Panc1 (cell line): ENCODE measurements around the gene HAT1. TPM values are rescaled to one million over a fixed set of nuclear protein-coding genes. Genes with fewer than 3 reads are reported as not detected.
A peak's percentile ranks its signal among the peaks of the same experiment; 100 is the strongest.

Experiments used
- ATAC-seq: fragments of 200-7000 bp; cut with Tn5 transposase; 2 replicates; pipeline ENCODE4 v1.9.1; 2020; ENCODE audit warnings: mild to moderate bottlenecking, moderate library complexity
- BruUV-seq: library from RNA; stranded (reverse); fragments of 400-500 nt; replicated peaks from 2 replicates; lab custom pipeline; 2021; lab: Mats Ljungman, UMichigan
- CTCF ChIA-PET: fragments of 300-600 bp; sonication (Branson Sonifier 250); formaldehyde crosslinking; loops from one replicate; lab custom pipeline; 2022; ENCODE audit warnings: antibody characterized with exemption; lab: Charles Lee
- POLR2A ChIA-PET: fragments of 300-600 bp; sonication (Branson Sonifier 250); formaldehyde crosslinking; loops from one replicate; lab custom pipeline; 2022; ENCODE audit warnings: antibody characterized with exemption; lab: Charles Lee
- DNase-seq: peaks from one replicate; pipeline ENCODE4 v3.0.0-alpha.2; 2010; ENCODE audit warnings: low read depth, low spot score
- H3K27ac ChIP-seq: 2 replicates; pipeline ENCODE4 v1.5.1; 2011; ENCODE audit warnings: mild to moderate bottlenecking, low read length, inconsistent platforms
- H3K27me3 ChIP-seq: fragments of 200-500 bp; sonication (Bioruptor generic); 2 replicates; pipeline ENCODE4 v1.6.0; 2014; ENCODE audit warnings: low read length, inconsistent platforms; ENCODE audit not compliant: control insufficient read depth, insufficient read depth
- H3K36me3 ChIP-seq: fragments of 200-500 bp; sonication (Bioruptor generic); 2 replicates; pipeline ENCODE4 v1.5.1; 2014; ENCODE audit warnings: inconsistent platforms, mild to moderate bottlenecking, low read length, moderate library complexity; ENCODE audit not compliant: control insufficient read depth, insufficient read depth
- H3K4me1 ChIP-seq: 2 replicates; pipeline ENCODE4 v1.5.1; 2011; ENCODE audit warnings: inconsistent platforms, mild to moderate bottlenecking, low read length, moderate library complexity; ENCODE audit not compliant: control insufficient read depth, insufficient read depth
- H3K4me3 ChIP-seq, 2 experiments: 2 replicates each; pipeline ENCODE4 v1.5.1; 2011 to 2012; ENCODE audit warnings: low read depth in 2 of 2, low read length in 2 of 2, mild to moderate bottlenecking in 2 of 2, inconsistent platforms in 1 of 2, moderate library complexity in 1 of 2
- H3K9me3 ChIP-seq: fragments of 200-500 bp; sonication (Bioruptor generic); 2 replicates; pipeline ENCODE4 v1.5.1; 2014; ENCODE audit warnings: low read depth, mild to moderate bottlenecking, inconsistent platforms, low read length, moderate library complexity; ENCODE audit not compliant: control insufficient read depth, insufficient read depth
- POLR2AphosphoS5 ChIP-seq: IDR thresholded peaks from 2 replicates; pipeline ENCODE4 v1.6.1; 2012; ENCODE audit warnings: mild to moderate bottlenecking, low read depth, low read length, moderate library complexity
- SIN3A ChIP-seq: IDR thresholded peaks from 2 replicates; pipeline ENCODE4 v1.6.1; 2012; ENCODE audit warnings: low read depth, mild to moderate bottlenecking, low read length, moderate library complexity, borderline replicate concordance; ENCODE audit not compliant: insufficient read depth
- TCF7L2 ChIP-seq: IDR thresholded peaks from 2 replicates; pipeline ENCODE4 v1.6.1; 2011; ENCODE audit warnings: mild to moderate bottlenecking, low read depth, low read length, inconsistent platforms
- in situ Hi-C: cut with HindIII; loops from 2 replicates; pipeline ENCODE4 v1.10.0; 2016; ENCODE audit warnings: low sequenced_read_pairs, low pct_unique_long_range_greater_than_20kb
- intact Hi-C: fragments of 100-400 bp; cut with micrococcal nuclease; formaldehyde crosslinking; loops from one replicate; pipeline ENCODE4 v1.10.0; 2022; ENCODE audit not compliant: unreplicated experiment
- total RNA-seq: library from RNA; stranded (reverse); gene quantifications from one replicate; pipeline ENCODE4 v1.2.1, GENCODE V29; 2021; ENCODE audit not compliant: unreplicated experiment
- TF ChIP-seq, protein P1 (sequence below): fragments of 450-650 bp; IDR thresholded peaks from 2 replicates; pipeline ENCODE4 v1.5.1; 2017; ENCODE audit warnings: mild to moderate bottlenecking
- TF ChIP-seq, protein P2 (sequence below), 2 experiments: IDR thresholded peaks; 2 replicates each; pipeline ENCODE4 v1.6.1; 2011 to 2012; ENCODE audit warnings: low read depth in 2 of 2, control low read depth in 1 of 2, low read length in 1 of 2, mild to moderate bottlenecking in 1 of 2, moderate library complexity in 1 of 2; ENCODE audit not compliant: insufficient read depth in 1 of 2

Gene HAT1
- total RNA-seq, 1 experiment from 2014 or later, result 74.7 TPM

DNA sequence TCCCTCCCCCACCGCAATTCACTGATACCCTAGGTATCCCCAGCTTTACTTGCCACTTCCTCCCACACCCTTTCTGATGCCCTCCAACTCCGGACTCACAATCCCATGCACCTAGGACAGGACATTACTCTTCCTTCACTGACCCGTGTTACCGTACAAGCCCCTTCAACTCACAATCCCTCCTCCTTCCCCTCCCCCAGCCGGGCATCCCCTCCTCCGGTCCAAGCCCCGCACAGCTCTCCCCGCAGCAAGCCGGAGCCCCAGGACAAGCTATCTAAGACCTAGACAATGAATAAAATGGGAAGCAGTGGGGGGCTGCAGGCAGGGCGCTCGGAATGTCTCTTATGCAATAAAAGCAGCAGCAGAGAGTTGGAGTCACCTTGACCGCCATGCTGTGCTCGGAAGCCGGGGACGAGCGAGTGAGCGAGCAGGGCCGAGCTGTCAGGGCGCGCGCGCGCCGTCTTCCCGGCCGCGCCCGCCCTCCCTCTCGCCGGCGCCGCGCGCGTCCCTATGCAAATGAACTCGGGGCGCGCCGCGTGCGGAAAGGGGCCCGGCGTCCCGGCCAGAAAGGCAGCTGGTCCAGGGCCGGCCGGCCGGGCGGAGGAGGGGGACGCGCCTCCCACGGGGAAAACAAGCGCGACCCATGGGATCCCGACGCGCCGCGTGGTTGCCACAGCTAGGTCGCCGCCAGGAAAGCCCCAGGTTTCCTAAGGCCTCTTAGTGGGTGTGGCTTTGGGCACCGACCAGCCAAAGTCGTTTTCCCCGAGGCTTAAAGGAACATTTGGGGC lies 28.2 kb upstream of the HAT1 start, which contains the start of gene SLC25A12:
TSS of gene SLC25A12 (minus strand) at position 421 of the 788 bp plus-strand sequence. CDS start at position 391, 30 bp downstream.
- BruUV-seq, result no TSS peak
- no peaks in the 10 kb centered on the region for H3K27me3 ChIP-seq
- DNase-seq (peak; percentile 32), ATAC-seq (peak; percentile 98)
- TF ChIP-seq, protein P1, sequence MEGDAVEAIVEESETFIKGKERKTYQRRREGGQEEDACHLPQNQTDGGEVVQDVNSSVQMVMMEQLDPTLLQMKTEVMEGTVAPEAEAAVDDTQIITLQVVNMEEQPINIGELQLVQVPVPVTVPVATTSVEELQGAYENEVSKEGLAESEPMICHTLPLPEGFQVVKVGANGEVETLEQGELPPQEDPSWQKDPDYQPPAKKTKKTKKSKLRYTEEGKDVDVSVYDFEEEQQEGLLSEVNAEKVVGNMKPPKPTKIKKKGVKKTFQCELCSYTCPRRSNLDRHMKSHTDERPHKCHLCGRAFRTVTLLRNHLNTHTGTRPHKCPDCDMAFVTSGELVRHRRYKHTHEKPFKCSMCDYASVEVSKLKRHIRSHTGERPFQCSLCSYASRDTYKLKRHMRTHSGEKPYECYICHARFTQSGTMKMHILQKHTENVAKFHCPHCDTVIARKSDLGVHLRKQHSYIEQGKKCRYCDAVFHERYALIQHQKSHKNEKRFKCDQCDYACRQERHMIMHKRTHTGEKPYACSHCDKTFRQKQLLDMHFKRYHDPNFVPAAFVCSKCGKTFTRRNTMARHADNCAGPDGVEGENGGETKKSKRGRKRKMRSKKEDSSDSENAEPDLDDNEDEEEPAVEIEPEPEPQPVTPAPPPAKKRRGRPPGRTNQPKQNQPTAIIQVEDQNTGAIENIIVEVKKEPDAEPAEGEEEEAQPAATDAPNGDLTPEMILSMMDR, result no peak
- peak; percentile 72; the same call in 1 of the 2 replicates for TF ChIP-seq TCF7L2
- TF ChIP-seq, protein P2, sequence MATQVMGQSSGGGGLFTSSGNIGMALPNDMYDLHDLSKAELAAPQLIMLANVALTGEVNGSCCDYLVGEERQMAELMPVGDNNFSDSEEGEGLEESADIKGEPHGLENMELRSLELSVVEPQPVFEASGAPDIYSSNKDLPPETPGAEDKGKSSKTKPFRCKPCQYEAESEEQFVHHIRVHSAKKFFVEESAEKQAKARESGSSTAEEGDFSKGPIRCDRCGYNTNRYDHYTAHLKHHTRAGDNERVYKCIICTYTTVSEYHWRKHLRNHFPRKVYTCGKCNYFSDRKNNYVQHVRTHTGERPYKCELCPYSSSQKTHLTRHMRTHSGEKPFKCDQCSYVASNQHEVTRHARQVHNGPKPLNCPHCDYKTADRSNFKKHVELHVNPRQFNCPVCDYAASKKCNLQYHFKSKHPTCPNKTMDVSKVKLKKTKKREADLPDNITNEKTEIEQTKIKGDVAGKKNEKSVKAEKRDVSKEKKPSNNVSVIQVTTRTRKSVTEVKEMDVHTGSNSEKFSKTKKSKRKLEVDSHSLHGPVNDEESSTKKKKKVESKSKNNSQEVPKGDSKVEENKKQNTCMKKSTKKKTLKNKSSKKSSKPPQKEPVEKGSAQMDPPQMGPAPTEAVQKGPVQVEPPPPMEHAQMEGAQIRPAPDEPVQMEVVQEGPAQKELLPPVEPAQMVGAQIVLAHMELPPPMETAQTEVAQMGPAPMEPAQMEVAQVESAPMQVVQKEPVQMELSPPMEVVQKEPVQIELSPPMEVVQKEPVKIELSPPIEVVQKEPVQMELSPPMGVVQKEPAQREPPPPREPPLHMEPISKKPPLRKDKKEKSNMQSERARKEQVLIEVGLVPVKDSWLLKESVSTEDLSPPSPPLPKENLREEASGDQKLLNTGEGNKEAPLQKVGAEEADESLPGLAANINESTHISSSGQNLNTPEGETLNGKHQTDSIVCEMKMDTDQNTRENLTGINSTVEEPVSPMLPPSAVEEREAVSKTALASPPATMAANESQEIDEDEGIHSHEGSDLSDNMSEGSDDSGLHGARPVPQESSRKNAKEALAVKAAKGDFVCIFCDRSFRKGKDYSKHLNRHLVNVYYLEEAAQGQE (IDR thresholded peaks at IDR 0.05; ENCODE audit: insufficient read depth in 1 of 2, low read depth in 2 of 2, low read length in 1 of 2), result no peak
- peak; percentile 53; the same call in 1 of the 2 replicates for TF ChIP-seq SIN3A
- TF ChIP-seq POLR2AphosphoS5, result peak; percentile 66
- in situ Hi-C loops (no loop called here), intact Hi-C loops (no loop called here)
- CTCF ChIA-PET, result interaction anchor here (0.5 to 0.6 kb wide), 2 partner anchors 44 to 209 kb away, joined by 3 read pairs; no protein-coding TSS in a partner anchor
- H3K4me3 ChIP-seq, result peak within 1 kb of the TSS; percentile 95 to 97
- POLR2A ChIA-PET, result interaction anchor here (0.6 kb wide), 2 partner anchors 58 to 810 kb away, joined by 3 to 6 read pairs; no protein-coding TSS in a partner anchor
- peaks cover 7% of the 10 kb centered on the region for H3K4me1 ChIP-seq
- peak within 1 kb of the TSS; percentile 92 for H3K27ac ChIP-seq
- H3K9me3 ChIP-seq, result no peaks in the 10 kb centered on the region
- H3K36me3 ChIP-seq, result no peaks in the 10 kb centered on the region; the same call in 1 of the 2 replicates

DNA sequence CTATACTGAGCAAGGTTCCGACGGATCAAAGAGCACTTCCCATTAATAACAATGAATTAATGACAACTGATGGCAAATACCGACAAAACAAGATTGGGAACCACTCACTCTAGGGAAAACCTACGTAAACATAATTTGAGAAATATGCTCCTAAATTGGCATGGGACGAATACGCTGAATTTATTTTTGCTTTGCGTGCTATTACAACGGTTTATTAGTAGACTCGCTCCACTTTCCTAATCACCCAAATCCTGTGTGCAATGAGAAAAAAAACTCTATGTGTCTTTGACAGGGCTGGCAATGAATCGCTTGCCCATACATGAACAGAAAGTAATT lies 27.7 kb upstream of the HAT1 start:
- Histone ChIP-seq H3K4me3 (peak overlapping the region; percentile 95 to 97), H3K9me3 (no peaks in the 10 kb centered on the region), H3K4me1 (peaks cover 7% of the 10 kb centered on the region), H3K27ac (peak overlapping the region; percentile 92), H3K36me3 (no peaks in the 10 kb centered on the region; the same call in 1 of the 2 replicates), H3K27me3 (no peaks in the 10 kb centered on the region)
- intact Hi-C loops (no loop called here), in situ Hi-C loops (no loop called here)
- ATAC-seq, result no peak; the same call in 1 of the 2 replicates
- POLR2A ChIA-PET, result no interaction called here
- no peak for DNase-seq
- BruUV-seq, result no TSS peak
- TF ChIP-seq, protein P2 (IDR thresholded peaks at IDR 0.05; ENCODE audit: insufficient read depth in 1 of 2, low read depth in 2 of 2, low read length in 1 of 2), result no peak
- TF ChIP-seq SIN3A (no peak), TCF7L2 (no peak; the same call in none of the 2 replicates), POLR2AphosphoS5 (no peak)
- TF ChIP-seq, protein P1, result no peak
- CTCF ChIA-PET, result interaction anchor here (0.5 to 0.6 kb wide), 2 partner anchors 45 to 209 kb away, joined by 3 read pairs; no protein-coding TSS in a partner anchor
